Neural cell (in vitro differentiated cells): Measurements from ENCODE around the gene HOXC13. TPM values are rescaled to one million over a fixed set of nuclear protein-coding genes. Genes with fewer than 3 reads are reported as not detected.

Experiments used
- H2AFZ ChIP-seq: fragments of 200-600, 300-800 bp; sonication (generic), shearing (Covaris generic); 2 replicates; pipeline ENCODE4 v1.6.0; 2014; ENCODE audit warnings: low read depth, mild to moderate bottlenecking, antibody characterized with exemption, low read length, moderate library complexity
- H3F3A ChIP-seq: fragments of 200-600 bp; shearing (Covaris generic); 2 replicates; pipeline ENCODE4 v1.6.1; 2016; ENCODE audit warnings: mild to moderate bottlenecking, moderate library complexity, mixed read lengths, antibody characterized with exemption, low read length; ENCODE audit not compliant: insufficient read depth, poor library complexity, severe bottlenecking
- H3K27ac ChIP-seq: fragments of 200-600, 300-800 bp; sonication (generic), shearing (Covaris generic); 2 replicates; pipeline ENCODE4 v1.5.1; 2014; ENCODE audit warnings: mild to moderate bottlenecking, low read length, moderate library complexity
- H3K27me3 ChIP-seq: fragments of 300-800, 200-600 bp; sonication (generic), shearing (Covaris generic); 2 replicates; pipeline ENCODE4 v1.6.0; 2014; ENCODE audit warnings: mild to moderate bottlenecking, low read depth, low read length, moderate library complexity; ENCODE audit not compliant: insufficient read depth
- H3K36me3 ChIP-seq: fragments of 300-800, 200-600 bp; sonication (generic), shearing (Covaris generic); 2 replicates; pipeline ENCODE4 v1.5.1; 2014; ENCODE audit warnings: mild to moderate bottlenecking, antibody characterized with exemption, low read length, moderate library complexity; ENCODE audit not compliant: insufficient read depth
- H3K4me2 ChIP-seq: fragments of 300-800, 200-600 bp; sonication (generic), shearing (Covaris generic); 2 replicates; pipeline ENCODE4 v1.6.0; 2014; ENCODE audit warnings: mild to moderate bottlenecking, low read length
- H3K4me3 ChIP-seq: fragments of 300-800, 200-600 bp; sonication (generic), shearing (Covaris generic); 2 replicates; pipeline ENCODE4 v1.5.1; 2014; ENCODE audit warnings: mild to moderate bottlenecking, low read length, moderate library complexity
- H3K79me2 ChIP-seq: fragments of 200-600 bp; shearing (Covaris generic); replicated peaks from 2 replicates; pipeline ENCODE4 v1.6.0; 2014; ENCODE audit warnings: mild to moderate bottlenecking, low read length, moderate library complexity; ENCODE audit not compliant: insufficient read depth
- H3K9ac ChIP-seq: fragments of 300-800, 200-600 bp; sonication (generic), shearing (Covaris generic); 2 replicates; pipeline ENCODE4 v1.6.1; 2016; ENCODE audit warnings: mild to moderate bottlenecking, low read length, mixed read lengths
- H3K9me2 ChIP-seq: fragments of 200-600 bp; shearing (Covaris generic); 2 replicates; pipeline ENCODE4 v1.6.1; 2016; ENCODE audit warnings: mild to moderate bottlenecking, low read length, mixed read lengths; ENCODE audit not compliant: insufficient read depth
- H3K9me3 ChIP-seq: fragments of 200-600, 300-800 bp; sonication (generic), shearing (Covaris generic); 2 replicates; pipeline ENCODE4 v1.6.1; 2016; ENCODE audit warnings: mild to moderate bottlenecking, mixed run types, low read length, moderate library complexity, mixed read lengths
- H4K20me1 ChIP-seq: fragments of 200-600 bp; shearing (Covaris generic); 2 replicates; pipeline ENCODE4 v1.6.1; 2016; ENCODE audit warnings: mild to moderate bottlenecking, mixed run types; ENCODE audit not compliant: insufficient read depth
- EP300 ChIP-seq: fragments of 450-650 bp; conservative IDR thresholded peaks from 2 replicates; pipeline ENCODE4 v1.6.1; 2014; ENCODE audit warnings: antibody characterized with exemption, mild to moderate bottlenecking, moderate library complexity; ENCODE audit not compliant: poor library complexity, severe bottlenecking
- EZH2 ChIP-seq: fragments of 200-600, 300-800 bp; shearing (Covaris generic), sonication (generic); IDR thresholded peaks from 2 replicates; pipeline ENCODE4 v1.6.1; 2014; ENCODE audit warnings: antibody characterized with exemption, low read length, borderline replicate concordance, mild to moderate bottlenecking; ENCODE audit not compliant: insufficient read depth, poor library complexity, severe bottlenecking
- MXI1 ChIP-seq: fragments of 450-650 bp; conservative IDR thresholded peaks from 2 replicates; pipeline ENCODE4 v1.6.1; 2014; ENCODE audit warnings: antibody characterized with exemption, mild to moderate bottlenecking; ENCODE audit not compliant: poor library complexity, severe bottlenecking
- POLR2AphosphoS5 ChIP-seq: IDR thresholded peaks from 2 replicates; pipeline ENCODE4 v1.6.1; 2012
- RAD21 ChIP-seq: fragments of 450-650 bp; conservative IDR thresholded peaks from 2 replicates; pipeline ENCODE4 v1.6.1; 2014; ENCODE audit warnings: antibody characterized with exemption, mild to moderate bottlenecking, moderate library complexity
- SMC3 ChIP-seq: fragments of 450-650 bp; conservative IDR thresholded peaks from 2 replicates; pipeline ENCODE4 v1.6.1; 2014; ENCODE audit warnings: antibody characterized with exemption, mild to moderate bottlenecking, moderate library complexity; ENCODE audit not compliant: poor library complexity
- TAF1 ChIP-seq: IDR thresholded peaks from 2 replicates; pipeline ENCODE4 v1.6.1; 2012; ENCODE audit warnings: low read depth
- polyA plus RNA-seq: library from polyadenylated mRNA; depleted of rRNA; stranded (reverse); fragments of >200 nt; gene quantifications from 2 replicates; pipeline ENCODE4 v1.2.3, GENCODE V29; 2014
- TF ChIP-seq, protein P1 (sequence below): IDR thresholded peaks from 2 replicates; pipeline ENCODE4 v1.6.1; 2012; ENCODE audit warnings: borderline replicate concordance
- TF ChIP-seq, protein P2 (sequence below): fragments of 450-650 bp; IDR thresholded peaks from 2 replicates; pipeline ENCODE4 v1.5.1; 2014; ENCODE audit warnings: antibody characterized with exemption, mild to moderate bottlenecking, moderate library complexity; ENCODE audit not compliant: poor library complexity, severe bottlenecking

HOXC13 gene
- polyA plus RNA-seq, 1 donor from 2014 or later, result not detected

DNA sequence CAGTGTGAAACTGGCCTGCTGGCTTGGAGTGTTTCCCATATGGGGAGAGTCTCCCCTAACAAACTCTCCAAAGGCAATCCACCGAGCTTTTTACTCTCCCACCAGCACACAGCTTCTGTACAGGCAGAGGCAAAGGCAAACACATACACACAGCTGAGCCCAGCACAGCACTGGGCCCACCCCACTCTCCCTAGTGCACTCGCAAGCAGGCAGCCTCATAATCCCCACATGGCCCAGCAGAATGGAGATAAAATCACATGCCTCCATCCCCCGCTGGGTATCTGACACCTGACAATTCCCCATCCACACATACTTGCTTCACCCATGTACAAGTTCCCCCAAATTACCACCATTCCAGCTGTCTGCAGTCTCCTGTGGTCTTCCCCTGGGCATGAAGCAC lies 19.5 kb downstream of the HOXC13 start:
- Histone ChIP-seq H3F3A (no peaks in the 10 kb centered on the region), H3K9ac (no peak overlapping the region), H3K27ac (no peak overlapping the region), H3K4me3 (no peak overlapping the region), H3K27me3 (peaks cover 100% of the 10 kb centered on the region), H4K20me1 (no peaks in the 10 kb centered on the region), H3K9me2 (no peaks in the 10 kb centered on the region), H3K4me2 (no peak overlapping the region), H3K79me2 (no peaks in the 10 kb centered on the region), H2AFZ (no peak overlapping the region), H3K9me3 (no peaks in the 10 kb centered on the region), H3K36me3 (no peaks in the 10 kb centered on the region)
- TF ChIP-seq EP300 (no peak), MXI1 (no peak), RAD21 (no peak), POLR2AphosphoS5 (no peak), EZH2 (no peak), TAF1 (no peak), SMC3 (no peak)
- TF ChIP-seq, protein P1, sequence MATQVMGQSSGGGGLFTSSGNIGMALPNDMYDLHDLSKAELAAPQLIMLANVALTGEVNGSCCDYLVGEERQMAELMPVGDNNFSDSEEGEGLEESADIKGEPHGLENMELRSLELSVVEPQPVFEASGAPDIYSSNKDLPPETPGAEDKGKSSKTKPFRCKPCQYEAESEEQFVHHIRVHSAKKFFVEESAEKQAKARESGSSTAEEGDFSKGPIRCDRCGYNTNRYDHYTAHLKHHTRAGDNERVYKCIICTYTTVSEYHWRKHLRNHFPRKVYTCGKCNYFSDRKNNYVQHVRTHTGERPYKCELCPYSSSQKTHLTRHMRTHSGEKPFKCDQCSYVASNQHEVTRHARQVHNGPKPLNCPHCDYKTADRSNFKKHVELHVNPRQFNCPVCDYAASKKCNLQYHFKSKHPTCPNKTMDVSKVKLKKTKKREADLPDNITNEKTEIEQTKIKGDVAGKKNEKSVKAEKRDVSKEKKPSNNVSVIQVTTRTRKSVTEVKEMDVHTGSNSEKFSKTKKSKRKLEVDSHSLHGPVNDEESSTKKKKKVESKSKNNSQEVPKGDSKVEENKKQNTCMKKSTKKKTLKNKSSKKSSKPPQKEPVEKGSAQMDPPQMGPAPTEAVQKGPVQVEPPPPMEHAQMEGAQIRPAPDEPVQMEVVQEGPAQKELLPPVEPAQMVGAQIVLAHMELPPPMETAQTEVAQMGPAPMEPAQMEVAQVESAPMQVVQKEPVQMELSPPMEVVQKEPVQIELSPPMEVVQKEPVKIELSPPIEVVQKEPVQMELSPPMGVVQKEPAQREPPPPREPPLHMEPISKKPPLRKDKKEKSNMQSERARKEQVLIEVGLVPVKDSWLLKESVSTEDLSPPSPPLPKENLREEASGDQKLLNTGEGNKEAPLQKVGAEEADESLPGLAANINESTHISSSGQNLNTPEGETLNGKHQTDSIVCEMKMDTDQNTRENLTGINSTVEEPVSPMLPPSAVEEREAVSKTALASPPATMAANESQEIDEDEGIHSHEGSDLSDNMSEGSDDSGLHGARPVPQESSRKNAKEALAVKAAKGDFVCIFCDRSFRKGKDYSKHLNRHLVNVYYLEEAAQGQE, result no peak
- TF ChIP-seq, protein P2, sequence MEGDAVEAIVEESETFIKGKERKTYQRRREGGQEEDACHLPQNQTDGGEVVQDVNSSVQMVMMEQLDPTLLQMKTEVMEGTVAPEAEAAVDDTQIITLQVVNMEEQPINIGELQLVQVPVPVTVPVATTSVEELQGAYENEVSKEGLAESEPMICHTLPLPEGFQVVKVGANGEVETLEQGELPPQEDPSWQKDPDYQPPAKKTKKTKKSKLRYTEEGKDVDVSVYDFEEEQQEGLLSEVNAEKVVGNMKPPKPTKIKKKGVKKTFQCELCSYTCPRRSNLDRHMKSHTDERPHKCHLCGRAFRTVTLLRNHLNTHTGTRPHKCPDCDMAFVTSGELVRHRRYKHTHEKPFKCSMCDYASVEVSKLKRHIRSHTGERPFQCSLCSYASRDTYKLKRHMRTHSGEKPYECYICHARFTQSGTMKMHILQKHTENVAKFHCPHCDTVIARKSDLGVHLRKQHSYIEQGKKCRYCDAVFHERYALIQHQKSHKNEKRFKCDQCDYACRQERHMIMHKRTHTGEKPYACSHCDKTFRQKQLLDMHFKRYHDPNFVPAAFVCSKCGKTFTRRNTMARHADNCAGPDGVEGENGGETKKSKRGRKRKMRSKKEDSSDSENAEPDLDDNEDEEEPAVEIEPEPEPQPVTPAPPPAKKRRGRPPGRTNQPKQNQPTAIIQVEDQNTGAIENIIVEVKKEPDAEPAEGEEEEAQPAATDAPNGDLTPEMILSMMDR, result no peak

DNA sequence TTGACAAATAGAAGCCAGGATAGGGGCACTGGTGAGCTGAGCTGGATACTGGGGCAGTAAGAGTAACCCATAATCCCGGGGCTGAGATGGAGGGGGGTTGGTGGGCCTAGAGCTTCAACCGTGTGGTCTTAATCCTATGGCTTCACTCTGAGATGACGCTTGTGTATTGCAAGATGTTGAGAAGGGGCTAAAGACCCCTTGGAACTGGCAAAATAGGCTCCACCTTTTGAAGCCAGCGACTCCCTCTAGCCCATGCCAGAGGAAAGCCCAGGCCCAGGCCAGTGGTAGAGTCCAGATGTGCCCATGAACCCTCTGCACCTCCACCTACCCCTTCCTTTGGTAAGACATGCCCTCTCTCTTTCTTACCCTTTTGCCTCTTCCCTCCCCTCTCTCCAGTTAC lies 20.7 kb downstream of the HOXC13 start:
- TF ChIP-seq, protein P2, result no peak
- no peak for TF ChIP-seq POLR2AphosphoS5
- TF ChIP-seq, protein P1, result no peak
- TF ChIP-seq SMC3, result no peak
- TF ChIP-seq EP300, result no peak
- TF ChIP-seq TAF1, result no peak
- TF ChIP-seq EZH2, result no peak
- no peak for TF ChIP-seq MXI1
- Histone ChIP-seq H4K20me1 (no peaks in the 10 kb centered on the region), H3K9me2 (no peaks in the 10 kb centered on the region), H3K4me2 (no peak overlapping the region), H3K79me2 (no peaks in the 10 kb centered on the region), H3K4me3 (no peak overlapping the region), H3F3A (no peaks in the 10 kb centered on the region), H3K9ac (no peak overlapping the region), H3K27me3 (peaks cover 100% of the 10 kb centered on the region), H3K9me3 (no peaks in the 10 kb centered on the region), H2AFZ (no peak overlapping the region), H3K27ac (no peak overlapping the region), H3K36me3 (no peaks in the 10 kb centered on the region)
